Activated CD4-positive, CD25-positive, alpha-beta regulatory T cell treated with anti-CD3 and anti-CD28 coated beads, Interleukin-2, amount 50 U/mL, for 72 hours (primary cell): ENCODE data around the gene MICA.
"Not testable (repeated sequence)": the region's sequence is repeated elsewhere in the genome, so short reads cannot be mapped to it uniquely, and the experiment has no call there.

Source experiments
- DNase-seq: peaks from one replicate; pipeline ENCODE4 v3.0.0; 2021

The MICA gene

DNA sequence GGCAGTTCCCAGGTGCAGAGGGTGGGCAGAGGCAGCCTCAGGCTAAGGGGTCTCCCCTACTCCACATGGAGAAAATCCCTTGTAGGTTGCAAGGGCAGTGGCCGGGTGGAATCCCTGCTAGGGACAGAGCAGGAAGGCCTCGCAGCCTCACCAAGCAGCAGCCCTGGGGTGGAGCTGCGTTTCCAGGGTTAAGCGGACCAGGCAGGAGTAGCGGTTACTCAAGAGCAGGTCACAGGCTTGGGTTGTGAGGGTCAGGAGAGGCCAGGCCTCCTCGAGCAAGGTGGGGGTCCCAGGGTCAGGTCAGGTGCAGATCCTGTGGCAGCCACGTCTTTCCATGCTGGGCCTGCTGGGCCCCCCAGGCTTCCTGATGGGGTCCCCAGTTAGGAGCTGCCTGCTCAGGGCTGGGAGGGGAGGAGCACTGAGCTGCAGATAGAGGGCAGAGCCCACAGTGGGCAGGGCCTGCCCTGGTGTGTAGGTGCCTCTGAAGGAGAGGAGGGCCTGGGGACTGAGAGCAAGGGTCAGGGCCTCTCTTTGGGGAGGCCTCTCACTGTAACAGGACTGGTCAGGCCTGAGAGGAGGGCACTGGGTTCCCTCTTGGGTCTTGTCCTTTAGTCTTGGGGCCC lies 10.9 kb downstream of the MICA start:
- not testable (repeated sequence) for DNase-seq

DNA sequence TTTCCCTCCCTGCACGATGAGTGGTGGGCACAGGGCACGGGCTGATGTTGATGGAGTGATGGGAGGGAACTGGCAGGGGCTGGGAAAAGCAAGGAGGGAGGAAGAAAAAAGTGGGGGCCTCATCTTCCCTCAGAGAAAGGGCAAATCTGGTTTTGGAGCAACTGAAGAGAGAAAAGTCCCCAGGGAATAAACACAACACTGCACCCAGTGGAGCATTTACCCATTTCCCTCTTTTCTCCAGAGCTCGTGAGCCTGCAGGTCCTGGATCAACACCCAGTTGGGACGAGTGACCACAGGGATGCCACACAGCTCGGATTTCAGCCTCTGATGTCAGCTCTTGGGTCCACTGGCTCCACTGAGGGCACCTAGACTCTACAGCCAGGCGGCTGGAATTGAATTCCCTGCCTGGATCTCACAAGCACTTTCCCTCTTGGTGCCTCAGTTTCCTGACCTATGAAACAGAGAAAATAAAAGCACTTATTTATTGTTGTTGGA lies 11.4 kb downstream of the MICA start:
- no peak for DNase-seq

DNA sequence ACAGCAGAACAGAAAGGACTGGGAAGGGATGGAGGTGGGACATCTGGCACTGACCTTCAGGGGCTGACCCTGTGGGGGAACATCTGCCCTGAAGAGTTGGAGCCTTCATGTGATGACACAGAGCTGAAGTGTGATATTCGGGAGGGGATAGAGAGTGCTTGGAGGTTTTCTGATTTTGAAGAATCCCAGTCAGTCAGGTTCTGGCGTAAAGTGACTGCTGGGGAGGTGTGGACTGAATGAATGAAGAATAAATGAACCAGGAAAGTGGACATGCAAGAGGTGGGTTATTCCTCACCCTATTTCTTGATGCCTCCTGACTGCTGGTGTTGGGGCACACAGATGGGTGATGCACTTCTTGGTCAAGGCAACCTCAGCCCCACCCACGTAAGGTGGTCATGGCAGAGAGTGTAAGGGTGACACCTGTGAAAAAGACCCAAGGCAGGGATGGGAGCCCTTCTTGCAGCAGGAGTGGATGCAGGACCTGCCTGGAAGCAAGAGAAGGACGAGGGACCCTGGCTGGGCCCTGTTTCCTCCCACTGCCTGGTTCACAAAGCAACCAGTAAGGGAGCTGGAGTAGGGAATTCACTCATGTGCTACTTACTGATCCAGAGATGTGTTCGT lies 13.1 kb downstream of the MICA start:
- DNase-seq, result no peak

DNA sequence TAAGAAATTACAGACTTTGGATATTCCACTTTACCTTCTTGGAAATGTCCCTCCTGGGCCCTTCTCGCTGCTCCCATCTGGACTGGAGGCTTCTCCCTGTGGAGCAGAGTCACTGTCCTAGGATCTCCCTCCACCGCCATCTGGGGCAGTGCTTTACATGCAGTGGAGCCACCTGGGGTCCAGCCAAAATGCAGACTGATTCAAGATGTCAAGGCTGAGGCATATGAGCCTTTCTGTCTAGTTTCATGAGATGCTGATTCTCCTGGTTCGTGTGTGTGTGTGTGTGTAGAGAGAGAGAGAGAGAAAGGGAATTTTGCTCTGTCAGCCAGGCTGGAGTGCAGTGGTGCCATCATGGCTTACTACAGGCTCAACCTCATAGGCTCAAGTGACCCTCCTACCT lies 14.9 kb downstream of the MICA start:
- no peak for DNase-seq

DNA sequence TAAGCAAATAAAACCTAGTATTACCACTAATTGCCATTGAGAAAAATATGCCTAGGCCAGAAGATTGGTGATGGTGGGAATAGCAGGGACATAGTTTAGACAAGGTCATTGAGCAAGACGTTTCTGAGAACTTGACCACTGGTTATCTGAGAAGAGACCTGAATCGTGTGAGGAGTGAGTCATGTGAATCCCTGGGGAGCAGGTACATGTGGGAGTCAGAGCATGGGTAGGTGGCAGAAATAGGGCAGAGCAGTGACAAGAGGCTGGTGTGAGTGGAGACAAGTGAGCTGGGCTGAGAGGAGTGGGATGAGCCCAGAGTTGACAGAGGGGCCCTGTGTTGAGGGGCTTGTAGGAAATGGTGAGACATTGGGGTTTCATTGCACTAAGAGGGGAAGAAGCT lies 16.4 kb downstream of the MICA start:
- no peak for DNase-seq

DNA sequence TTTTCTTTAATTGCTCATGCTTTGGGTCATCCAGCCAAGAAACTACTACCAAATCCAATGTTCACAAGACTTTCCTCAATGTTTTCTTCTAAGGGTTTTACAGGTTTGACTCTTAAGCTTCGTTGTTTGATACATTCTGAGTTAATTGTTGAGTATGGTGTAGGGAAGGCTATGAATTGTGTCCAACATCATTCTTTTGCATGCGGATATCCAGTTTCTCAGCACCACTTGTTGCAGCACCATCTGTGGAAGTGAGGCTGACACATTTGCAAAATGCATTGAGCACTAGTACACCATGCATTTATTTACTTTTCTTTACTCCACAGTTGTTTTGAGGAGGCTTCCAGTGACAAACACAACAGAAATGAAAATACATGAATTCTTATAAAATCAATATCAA lies 17.2 kb downstream of the MICA start:
- DNase-seq, result no peak

DNA sequence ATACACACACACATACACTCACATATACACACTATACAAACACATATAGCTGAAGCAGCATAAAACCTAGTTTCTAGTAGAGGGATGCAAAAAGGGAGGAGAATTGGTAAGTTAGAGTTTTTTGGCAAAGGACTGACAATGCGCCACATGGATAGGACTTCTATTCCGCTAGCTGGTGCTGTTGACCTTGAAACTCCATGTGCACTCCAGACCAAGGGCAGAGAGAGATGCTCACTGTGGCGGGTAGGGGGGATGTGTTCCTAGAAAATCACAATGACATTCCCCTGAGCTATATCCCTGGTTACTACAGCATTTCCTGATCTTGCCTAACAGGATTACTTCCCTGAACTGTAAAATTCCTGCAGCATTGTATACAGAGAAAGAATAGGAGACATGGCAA lies 19.2 kb downstream of the MICA start:
- DNase-seq, result no peak

DNA sequence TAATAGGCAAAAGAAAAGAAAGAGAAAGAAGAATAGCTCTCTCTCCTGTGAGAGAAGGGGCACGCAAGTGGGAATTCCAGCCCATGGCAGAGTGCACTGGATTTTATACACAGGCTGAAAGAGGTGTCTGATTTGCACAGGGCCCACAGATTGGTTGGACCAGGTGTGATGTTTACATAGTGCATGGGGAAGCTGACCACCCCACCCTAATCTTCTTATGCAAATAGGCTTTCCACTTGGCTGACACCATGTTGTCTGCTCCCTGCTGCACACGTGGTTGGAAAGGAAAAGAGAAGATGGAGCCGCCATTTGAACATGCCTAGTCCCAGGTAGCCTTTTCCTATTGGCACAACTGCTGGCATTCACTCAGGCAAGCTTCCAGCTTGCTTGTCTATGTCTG lies 20.2 kb downstream of the MICA start:
- no peak for DNase-seq

DNA sequence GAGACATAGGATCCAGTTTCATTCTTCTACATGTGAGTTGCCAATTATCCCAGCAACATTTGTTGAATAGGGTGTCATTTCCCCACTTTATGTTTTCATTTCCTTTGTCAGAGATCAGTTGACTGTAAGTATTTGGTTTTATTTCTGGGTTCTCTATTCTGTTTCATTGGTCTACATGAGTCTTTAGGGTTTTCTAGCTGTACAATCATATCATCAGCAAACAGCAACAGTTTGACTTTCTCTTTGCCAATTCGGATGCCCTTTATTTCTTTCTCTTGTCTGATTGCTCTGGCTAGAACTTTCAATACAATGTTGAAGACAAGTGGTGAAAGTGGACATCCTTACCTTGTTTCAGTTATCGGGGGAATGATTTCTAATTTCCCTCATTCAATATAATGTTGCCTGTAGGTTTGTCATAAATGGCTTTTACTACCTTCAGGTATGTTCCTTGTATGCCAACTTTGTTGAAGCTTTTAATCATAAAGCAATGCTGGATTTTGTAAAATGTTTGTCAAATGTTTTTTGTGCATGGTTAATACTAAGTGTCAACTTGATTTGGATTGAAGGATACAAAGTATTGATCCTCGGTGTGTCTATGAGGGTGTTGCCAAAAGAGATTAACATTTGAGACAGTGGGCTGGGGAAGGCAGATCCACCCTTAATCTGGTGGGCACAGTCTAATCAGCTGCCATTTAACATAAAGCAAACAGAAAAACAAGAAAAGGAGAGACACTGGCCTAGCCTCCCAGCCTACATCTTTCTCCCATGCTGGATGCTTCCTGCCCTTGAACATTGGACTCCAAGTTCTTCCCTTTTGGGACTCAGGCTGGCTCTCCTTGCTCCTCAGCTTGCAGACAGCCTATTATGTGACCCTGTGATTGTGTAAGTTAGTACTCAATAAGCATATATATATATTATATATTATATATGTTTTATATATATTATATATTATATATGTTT lies 23.3 kb downstream of the MICA start:
- DNase-seq, result no peak

DNA sequence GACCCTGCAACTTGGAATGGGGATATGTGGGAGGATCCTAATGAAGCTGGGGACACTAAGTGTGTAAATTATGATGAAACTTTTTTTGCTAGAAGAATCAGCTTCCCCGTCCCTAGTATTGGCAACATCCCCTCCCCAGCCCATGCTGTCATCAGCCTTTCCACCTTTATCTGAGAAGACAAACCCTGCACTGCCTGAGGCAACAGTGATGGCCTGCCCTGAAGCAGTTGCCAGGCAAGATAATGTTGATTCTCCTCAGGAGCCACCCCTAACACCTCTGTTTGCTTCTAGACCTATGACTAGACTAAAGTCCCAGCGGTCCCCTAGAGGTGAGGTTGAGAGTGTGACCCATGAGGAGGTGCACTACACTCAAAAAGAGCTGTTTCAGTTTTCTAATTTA lies 27.1 kb downstream of the MICA start:
- DNase-seq, result no peak

DNA sequence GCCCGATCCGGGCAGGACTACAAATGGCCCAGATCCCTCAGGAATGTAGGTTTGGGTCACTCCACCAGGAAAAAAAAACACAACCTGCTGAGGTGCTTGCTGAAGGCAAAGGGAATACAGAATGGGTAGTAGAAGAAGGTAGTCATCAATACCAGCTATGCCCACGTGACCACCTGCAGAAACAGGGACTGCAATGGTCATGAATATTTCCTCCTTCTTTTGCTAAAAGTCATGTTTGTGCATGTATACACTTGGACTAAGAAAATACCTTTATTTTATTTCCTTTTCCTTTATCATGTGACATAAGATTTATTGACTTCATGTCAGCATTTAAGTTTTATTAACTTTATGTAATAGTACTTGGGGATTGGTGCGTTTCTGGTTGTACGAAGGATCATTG lies 31.7 kb downstream of the MICA start:
- not testable (repeated sequence) for DNase-seq

DNA sequence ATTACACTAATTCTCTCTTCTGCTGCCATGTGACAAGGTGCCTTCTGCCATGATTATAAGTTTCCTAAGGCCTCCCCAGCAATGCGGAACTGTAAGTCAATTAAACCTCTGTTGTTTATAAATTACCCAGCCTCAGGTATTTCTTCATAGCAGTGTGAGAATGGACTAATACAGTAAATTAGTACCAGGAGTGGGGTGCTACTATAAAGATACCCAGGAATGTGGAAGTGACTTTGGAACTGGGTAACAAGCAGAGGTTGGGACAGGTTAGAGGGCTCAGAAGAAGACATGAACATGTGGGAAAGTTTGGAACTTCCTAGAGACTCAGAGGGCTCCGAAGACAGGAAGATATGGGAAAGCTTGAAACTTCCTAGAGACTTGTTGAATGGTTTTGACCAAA lies 34.8 kb downstream of the MICA start:
- DNase-seq, result no peak

DNA sequence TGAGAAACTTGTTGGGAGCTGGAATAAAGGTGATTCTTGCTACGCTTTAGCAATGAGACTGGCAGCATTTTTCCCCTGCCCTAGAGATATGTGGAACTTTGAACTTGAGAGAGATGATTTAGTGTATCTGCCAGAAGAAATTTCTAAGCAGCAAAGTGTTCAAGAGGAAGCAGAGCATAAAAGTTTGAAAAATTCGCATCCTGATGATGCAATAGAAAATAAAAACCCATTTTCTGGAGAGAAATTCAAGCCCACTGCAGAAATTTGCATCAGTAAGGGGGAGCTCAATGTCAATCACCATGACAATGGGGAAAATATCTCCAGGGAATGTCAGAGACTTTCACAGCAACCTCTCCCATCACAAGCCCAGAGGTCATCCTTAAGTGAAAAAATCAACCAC lies 35.3 kb downstream of the MICA start:
- no peak for DNase-seq

DNA sequence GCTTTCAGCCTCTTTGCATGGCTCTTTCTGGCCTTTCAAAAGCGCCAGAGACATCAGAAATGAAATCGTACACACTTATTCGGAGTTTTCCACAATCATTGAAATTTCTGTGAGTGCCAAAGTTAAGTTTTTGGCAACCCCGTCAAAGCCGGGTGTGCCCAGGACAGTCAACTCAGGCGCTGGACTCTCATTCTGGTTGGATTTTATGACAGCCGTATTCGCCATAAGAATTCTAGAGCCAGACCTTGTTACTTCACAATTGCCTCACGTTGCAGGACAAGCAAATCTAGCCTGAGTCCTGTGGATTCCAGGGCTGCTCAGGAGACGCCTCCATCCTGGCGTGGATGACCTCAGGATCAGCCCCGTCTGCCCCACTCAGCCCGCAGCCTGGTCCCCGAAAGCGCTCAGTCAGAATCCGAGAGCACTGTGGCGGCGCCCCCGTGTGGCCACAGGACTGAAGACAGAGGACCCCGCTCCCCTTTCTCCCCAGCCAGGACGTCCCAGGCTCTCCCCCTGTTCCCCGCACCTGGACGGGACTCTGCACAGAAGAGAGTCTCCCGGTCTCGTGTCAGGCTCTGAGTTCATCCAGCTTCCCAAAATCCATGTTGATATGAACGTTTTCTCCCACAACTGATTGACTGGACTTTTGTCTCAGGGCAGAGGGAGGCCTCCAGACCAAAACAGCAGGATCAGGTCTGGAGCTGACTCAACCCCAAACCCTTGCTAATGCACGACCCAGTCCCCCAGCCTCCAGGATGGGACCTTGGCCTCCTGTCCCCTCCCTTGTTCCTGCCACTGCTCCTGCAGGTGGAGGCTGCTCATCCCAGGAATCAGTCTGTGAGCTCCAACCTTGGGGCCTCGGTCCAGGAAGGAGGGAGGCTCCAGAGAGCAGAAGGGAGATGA lies 38.2 kb downstream of the MICA start:
- peak; percentile 88 for DNase-seq

DNA sequence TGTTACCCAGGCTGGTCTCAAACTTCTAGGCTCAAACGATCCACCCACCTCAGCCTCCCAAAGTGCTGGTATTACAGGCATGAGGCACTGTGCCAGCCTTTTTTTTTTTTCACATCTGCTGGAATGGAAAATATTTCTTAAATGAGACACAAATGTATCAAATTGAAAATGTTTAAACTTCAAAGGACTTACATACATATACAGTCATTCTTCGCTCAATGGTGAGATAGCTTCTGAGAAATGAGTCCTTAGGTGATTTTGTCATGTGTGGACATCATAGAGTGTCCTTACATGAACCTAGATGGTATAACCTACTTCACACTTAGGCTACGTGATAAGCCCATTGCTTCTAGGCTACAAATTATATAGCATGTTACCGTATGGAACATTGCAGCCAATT lies 43.1 kb downstream of the MICA start:
- no peak for DNase-seq

DNA sequence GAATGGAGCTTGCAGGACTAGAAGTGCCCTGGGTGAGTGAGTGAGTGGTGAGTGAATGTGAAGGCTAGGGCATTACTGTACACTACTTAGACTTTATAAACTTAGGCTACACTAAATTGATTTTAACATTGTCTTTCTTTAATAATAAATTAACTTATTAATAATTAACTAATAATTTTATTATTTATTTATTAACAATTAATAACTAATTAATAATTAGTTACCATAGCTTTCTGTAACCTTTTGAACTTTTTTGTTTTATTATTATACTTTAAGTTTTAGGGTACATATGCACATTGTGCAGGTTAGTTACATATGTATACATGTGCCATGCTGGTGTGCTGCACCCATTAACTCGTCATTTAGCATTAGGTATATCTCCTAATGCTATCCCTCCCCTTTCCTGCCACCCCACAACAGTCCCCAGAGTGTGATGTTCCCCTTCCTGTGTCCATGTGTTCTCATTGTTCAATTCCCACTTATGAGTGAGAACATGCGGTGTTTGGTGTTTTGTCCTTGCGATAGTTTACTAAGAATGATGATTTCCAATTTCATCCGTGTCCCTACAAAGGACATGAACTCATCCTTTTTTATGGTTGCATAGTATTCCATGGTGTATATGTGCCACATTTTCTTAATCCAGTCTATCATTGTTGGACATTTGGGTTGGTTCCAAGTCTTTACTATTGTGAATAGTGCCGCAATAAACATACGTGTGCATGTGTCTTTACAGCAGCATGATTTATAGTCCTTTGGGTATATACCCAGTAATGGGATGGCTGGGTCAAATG lies 43.8 kb downstream of the MICA start:
- DNase-seq, result not testable (repeated sequence)

DNA sequence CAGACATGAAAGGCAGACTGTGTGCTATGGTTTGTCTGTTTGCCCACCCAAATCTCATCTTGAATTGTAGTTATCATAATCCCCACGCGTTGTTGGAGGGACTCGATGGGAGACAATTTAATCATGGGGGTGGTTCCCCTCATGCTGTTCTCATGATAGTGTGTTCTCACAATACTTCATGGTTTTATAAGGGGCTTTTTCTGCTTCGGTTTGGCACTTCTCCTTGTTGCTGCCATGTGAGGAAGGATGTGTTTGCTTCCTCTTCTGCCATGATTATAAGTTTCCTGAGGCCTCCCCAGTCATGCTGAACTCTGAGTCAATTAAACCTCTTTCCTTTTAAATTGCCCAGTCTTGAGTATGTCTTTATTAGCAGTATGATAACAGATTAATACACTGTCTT lies 47.4 kb downstream of the MICA start:
- no peak for DNase-seq

DNA sequence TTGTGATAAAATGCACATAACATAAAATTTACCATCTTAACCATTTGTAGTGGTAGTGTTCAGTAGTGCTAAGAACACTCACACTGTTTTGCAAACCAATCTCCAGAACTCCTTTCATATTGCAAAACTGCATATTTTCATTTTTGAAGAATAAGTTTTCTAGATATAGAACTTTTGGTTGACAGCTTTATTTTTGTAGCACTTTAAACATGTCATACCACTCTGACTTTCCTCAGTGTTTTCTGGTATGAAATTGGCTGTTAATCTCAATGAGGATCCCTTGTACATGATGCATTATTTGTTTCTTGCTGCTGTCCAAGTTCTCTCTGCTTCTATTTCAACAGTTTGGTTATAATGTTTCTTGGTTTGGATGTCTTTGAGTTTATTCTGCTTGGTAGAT lies 49.5 kb downstream of the MICA start:
- no peak for DNase-seq

DNA sequence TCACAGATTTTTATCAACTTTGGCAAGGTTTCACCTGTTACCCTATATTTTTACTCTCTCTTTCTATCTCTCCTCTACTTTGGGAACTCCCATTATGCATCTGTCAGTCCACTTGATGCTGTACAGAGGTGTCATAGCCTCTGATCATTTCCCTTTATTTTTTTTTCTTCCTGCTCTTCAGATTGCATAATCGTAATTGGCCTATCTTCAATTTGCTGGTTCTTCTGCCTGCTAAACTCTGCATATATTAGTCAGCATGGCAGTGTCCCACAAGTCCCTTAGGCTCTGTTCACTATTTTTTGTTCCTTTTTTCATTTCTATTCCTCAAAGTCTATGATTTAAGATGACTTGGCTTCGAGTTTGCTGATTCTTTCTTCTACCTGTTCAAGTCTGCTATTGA lies 49.9 kb downstream of the MICA start:
- no peak for DNase-seq

DNA sequence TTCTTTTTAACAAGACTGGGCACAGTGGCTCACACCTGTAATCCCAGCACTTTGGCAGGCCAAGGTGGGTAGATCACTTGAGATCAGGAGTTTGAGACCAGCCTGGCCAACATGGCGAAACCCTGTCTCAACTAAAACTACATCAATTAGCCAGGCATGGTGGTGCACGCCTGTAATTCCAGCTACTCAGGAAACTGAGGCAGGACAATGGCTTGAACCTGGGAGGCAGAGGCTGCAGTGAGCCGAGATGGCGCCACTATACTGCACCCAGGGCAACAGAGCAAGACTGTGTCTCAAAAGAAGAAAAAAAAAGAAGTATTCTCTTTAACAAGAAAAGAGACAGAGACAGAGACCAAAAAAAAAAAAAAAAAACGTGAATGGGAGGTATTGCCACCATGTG lies 56.5 kb downstream of the MICA start:
- DNase-seq, result not testable (repeated sequence)

DNA sequence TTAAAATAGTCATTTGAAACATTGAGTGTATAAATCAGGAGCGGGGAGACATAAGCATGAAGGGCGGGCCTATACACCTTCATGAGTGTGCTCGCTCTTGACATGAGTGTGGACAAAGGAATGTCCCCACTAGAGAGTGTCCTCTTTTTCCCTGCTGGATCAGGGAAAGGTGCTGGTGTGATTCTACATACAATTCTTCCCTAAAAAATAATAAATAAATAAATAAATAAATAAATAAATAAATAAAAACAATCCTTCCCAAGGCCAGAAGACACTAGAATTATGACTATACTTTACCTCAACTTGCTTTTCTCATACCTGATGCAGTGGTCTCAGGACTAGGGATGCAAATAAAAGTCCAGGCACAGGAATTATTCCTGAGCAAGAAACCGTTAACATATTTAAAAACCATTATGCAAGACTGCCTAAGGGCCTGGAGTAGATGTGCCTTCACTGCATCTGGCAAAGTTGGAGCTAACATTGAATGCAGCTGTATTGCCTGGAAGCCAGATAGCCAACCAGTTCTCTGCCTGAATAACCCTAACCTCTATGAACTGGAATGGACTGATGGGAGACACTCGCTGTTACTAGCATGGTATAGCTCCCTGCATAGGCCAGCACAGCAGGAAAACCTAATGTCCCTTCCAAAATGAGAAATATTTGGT lies 57.1 kb downstream of the MICA start:
- no peak for DNase-seq
